Activated CD8-positive, alpha-beta memory T cell treated with anti-CD3 and anti-CD28 coated beads, Interleukin-2, amount 50 U/mL, for 1 hour (primary cell): Measurements from ENCODE around the gene AFF1.

ENCODE experiments used
- DNase-seq: peaks from one replicate; pipeline ENCODE4 v3.0.0-alpha.2; 2020; ENCODE audit errors: extremely low read depth

Gene AFF1

DNA sequence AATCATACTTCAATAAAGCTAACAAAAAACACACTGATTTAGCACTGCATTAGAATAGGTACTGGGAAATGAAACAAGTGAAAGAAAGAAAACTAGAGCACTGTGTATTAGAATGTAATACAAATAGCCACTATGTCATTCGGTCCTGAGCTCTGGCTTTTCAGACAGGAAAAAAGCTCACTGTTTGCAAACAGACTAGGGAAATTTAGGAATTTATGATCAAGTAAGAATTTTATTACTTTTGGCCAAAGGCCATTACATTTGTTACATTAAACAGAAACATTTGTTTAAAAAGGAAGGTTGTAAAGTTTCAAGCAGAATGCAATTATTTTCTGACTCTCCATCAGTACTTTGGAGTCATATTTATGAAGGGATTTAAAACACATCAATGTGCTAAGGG lies 216.9 kb downstream of the AFF1 start:
- DNase-seq, result no peak

DNA sequence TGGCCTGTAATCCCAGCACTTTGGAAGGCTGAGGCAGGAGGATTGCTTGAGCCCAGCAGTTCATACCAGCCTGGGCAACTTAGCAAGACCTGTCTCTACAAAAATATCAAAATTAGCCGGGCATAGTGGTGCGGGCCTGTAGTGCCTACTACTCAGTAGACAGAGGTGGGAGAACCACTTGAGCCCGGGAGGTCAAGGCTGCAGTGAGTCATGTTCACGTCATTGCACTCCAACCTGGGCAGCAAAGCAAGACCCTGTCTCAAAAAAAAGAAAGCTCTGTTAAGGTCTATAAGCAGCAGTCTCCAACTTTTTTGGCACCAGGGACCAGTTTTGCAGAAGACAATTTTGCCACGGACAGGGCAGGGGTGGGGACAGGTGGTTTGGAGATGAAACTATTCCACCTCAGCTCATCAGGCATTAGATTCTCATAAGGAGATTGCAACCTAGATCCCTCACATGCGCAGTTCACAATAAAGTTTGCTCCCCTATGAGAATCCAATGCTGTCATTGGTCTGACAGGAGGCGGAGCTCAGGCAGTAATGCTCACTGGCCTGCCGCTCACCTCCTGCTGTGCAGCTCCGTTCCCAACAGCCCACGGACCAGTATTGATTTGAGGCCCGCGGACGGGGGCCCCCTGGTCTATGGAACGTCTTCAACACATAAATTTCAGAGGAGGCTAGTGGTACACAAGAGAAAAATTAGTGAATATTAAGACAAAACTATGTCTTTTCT lies 217.7 kb downstream of the AFF1 start:
- DNase-seq, result no peak

DNA sequence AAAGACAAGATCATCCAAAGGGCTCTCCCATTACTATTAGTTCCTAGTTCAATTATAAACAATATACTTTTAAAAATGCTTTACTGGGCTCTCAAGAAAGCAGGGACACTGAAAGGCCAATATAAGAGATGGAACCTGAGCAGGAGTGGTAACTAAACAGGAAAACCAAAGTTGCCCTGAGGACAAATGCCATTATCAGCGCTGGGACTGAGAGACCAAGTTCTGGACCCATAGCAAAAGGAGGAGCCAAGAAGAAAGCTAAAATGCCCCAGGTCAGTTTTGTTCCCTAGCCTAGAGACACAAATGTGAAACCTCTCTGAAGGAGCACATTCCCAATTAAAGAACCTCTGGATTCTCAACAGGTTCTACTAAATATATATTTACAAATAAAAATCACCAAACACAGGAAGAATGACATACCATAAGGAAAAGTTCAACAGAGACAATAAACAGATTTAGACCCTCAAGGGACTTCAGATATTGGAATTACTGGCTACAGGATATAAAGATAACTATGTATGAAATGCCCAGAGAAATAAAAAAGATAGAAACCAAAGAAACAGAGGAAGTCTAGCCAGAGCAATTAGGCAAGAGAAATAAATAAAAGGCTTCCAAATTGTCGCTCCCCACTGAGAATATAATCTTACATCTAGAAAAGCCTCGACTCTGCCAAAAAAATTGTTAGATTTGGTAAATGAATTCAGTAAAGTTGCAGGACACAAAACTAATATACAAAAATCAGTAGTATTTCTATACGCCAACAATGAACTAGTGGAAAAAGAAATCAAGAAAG lies 218.5 kb downstream of the AFF1 start:
- DNase-seq, result no peak

DNA sequence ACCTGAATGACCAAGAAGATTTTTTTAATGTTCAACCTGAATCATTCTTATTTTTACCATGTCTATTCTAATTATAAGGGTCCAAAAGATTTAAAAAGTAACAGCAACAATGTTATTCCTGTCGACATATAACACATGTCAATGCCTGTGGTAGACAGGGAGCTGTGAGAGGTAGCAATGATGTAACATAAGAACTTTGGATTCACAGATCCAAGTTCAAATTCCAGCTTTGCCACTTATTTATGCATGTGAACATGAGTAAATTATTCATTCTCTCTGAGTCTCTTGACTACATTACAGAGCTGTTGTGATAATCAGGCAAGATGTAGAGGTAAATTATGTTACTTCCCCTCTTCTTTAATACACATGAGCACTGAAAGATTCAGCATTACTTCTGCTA lies 231.1 kb downstream of the AFF1 start:
- DNase-seq, result no peak

DNA sequence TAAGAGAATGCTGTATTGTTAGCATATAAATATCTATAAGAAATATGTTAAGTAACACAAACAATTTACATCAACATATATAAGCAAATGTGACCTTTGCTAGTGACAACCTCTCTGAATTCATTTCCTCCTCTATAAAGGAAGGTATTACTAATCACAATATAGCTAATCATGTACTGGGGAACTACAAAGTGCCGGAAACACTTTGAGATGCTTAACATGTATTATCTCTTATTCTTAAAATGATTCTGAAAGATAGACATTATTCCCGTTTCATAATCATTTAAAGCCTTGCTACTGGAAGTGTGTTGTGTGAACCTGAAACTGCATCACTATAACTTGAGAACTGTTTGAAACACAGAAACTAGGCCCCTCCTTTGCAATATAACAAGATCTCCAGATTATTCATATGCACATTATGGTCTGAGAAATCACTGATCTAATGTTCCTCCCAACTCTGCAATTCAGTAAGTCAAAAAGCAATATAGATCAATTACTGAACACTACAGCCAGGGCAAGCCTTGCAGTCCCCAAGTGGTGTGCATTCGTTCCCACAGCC lies 231.6 kb downstream of the AFF1 start:
- no peak for DNase-seq

GRCh38 chr4:87171944-87172343 lies 237.1 kb downstream of the AFF1 start:
- DNase-seq, result no peak

DNA sequence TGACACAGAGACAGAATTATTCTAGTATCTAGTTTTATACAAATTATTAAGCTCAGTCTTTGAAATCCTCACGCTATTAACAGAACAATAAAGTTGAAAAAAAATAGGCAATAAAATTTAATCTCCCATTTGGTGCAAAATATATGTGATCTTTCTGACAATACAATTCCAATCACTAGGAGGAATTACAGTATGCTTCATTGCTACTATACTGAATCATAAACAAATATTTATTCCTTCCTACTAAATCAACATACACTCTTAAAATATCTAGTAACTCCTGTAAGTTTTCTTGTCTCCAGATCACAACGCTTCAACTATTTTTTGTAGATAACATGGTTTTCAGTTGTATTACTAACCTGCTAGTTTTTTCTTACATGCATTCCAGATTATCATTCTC lies 239.9 kb downstream of the AFF1 start:
- no peak for DNase-seq

DNA sequence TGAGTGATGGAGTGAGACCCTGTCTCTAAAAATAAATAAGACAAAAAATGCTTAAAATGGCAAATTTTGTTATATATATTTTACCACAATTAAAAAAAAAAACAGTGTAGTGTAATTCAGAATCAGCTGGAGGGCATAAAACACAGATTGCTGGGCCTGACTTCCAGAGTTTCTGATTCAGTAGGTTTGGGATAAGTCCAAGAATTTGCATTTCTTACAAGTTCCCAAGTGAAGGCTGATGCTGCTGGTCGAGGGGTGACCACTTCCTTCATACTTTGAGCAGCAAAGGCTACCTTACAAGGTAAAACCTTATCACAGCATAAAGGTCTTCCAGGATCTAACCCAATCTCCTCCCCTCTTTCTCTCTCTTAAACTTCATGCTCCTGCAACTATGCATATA lies 244.9 kb downstream of the AFF1 start:
- DNase-seq, result no peak

GRCh38 chr4:87180767-87181166 lies 246.0 kb downstream of the AFF1 start:
- DNase-seq, result no peak

DNA sequence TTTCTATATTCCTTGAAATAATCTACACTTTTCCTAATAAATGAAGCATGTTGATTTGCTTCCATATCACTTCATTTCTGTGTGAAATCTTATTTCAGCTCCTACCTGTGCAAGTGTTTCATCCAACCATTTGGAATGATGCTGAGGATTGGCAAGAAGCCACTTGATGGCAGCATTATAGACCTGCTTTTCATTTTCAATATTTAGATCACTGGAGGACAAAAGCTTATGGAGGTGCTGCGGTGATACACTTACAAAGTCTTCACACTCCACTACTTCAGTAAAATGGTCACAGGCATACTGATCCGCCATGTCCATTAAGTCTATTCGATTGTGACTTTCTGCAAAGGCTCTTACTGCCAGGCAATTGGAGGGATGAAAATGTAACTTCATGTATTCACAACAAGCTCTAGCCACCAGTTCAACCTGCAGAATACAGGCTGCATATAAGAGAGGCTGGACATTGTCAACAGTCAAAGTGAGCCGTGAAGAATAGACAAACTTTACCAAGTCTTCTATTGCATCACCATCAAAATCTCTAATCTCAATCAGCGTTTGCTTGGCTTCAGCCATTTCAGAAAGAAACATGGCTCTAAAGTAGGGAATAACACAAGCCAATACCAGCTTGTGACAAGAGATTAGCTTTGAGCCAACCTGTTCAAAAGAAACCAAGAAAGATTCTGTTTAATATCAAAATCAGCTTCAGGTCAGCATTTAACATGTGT lies 250.5 kb downstream of the AFF1 start:
- DNase-seq, result no peak

DNA sequence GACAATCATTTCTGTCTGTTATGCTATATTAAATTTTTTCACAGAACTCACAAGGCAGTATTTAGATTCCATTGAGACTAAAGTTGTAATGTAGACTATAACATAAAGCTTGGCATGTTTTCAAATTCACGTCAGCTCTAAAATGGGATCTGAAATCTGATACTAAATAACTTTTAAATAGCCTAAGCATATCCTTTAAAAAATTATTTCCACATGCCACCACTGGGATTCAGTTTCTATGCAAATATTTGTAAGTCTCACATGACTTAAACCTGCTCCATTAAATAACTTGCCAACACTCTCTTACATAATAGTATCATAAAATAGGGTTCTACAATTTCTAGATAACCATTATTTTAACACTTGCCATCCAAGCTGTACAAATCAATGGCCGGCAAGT lies 253.2 kb downstream of the AFF1 start:
- DNase-seq, result no peak

GRCh38 chr4:87188932-87189331 lies 254.1 kb downstream of the AFF1 start:
- no peak for DNase-seq
